GM18526 (cell line): ENCODE results near the gene GCK.

Source experiments
- POLR2A ChIP-seq: IDR thresholded peaks from 3 replicates; pipeline ENCODE4 v1.6.1; 2011; ENCODE audit not compliant: insufficient read length; ENCODE audit errors: extremely low read depth

GCK gene

DNA sequence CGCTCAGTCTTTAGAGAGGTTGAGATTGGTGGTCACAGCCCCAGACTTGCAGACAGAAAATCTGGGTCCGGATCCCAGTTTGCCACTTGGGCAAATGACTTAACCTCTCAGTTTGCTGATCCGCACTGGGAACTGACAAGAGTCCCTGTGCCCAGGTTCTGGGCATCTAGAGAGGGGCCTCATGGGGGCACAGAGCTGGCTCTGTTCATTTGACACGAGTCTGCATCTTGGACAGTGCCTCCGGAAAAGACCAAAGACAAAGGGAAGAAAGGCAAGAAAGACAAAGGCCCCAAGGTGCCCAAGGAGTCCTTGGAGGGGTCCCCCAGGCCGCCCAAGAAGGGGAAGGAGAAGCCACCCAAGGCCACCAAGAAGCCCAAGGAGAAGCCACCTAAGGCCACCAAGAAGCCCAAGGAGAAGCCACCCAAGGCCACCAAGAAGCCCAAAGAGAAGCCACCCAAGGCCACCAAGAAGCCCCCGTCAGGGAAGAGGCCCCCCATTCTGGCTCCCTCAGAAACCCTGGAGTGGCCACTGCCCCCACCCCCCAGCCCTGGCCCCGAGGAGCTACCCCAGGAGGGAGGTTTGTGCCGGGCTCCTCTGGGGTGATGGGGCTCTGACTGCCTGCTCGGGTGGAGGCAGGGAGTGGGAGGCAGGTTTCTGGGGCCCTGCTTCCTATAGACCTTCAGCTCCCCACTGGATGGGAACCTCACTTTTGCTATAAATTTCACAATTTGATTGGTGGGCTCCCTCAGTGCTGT, 82.8 kb downstream of the GCK start:
- TF ChIP-seq POLR2A, result no peak

DNA sequence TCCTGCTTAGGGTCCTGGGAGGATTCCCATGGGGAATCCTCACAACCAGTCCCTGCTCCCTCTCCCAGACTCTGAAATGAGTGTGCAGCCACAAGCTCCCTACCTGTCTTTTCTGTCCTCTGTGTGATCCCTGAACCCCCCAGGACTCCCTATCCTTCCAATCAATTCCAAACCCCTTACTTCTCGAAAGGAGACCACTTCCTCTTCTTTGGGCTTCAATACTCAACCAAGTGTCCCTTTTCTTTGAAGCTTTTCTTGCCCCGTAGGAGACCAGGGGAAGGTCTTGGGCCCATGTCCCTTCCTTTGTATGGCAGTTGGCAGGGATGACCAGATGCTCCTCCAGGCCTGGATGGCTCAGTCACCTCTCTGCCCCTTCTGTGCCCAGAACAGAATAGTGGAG, 83.4 kb downstream of the GCK start:
- TF ChIP-seq POLR2A, result no peak

DNA sequence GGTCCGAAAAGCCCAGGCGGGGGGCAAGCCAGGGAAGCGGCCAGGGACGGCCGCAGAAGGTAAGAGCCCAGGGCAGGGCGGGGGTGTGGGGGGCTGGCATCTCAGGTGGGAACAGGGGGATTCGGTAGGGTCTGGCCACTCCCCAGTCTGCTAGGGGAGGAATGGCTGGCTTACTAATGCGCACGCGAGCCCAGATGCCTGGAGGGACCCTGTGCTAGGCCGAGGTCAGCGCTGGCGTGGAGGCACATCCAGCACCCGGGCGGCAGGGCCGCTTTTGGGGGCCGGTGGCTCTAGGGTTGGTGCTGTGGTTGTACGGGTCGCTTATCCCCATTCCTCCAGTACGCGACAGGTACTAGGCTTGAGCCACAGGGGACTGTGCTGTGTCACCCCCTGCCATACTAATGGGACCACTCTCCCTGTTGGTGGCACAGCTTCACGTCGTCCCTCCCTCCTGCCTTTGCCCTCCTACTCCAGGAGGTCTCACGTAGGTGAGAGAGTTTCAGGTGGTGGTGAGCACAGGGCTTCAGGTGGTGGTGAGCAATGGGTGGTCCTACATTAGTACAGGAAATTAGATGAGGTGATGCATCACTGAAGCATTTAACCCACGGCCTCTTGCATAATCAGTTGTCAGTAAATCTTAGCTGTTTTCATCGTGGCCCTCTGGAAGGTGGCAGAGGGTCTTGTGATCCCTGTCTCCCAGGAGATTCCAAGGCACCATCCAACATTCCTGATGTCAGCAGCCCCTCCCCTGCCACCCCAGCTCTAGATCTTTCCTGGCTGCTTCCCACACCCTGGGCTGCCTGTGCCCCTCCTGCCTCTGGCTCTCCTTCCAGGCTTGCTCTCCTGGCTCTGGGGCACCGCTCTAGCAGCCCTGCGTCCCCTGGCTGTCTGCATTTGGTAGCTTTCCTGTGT, 84.1 kb downstream of the GCK start:
- TF ChIP-seq POLR2A, result no peak

DNA sequence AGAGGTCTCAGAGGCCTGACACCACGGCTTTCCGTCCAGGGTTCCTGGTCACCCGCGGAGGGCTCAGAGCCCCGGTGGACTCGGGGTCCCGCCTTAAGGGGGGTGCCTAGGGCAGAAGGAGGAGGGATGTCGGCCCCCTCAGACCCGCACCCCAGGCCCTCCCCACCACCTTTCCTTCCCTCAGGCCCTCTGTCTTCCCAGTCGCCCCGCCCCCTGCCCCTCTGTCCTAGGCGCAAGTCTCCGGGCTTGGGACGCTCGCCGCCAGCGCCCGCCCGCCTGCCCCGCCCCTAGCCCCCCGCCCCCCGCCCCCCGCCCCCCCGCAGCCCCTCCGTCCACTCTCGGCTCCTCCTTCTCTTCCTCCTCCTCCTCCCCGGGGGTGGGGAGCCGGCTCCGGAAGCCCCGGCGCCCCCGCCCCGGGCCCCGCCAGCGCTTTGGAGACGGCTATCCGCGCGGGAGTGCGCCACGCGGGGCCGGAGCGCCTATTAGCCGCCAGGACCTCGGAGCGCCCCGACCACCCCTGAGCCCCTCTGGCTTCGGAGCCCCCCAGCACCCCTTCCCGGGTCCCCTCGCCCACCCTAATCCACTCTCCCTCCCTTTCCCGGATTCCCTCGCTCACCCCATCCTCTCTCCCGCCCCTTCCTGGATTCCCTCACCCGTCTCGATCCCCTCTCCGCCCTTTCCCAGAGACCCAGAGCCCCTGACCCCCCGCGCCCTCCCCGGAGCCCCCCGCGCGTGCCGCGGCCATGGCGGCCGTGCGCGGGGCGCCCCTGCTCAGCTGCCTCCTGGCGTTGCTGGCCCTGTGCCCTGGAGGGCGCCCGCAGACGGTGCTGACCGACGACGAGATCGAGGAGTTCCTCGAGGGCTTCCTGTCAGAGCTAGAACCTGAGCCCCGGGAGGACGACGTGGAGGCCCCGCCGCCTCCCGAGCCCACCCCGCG, 85.0 kb downstream of the GCK start, which contains the start of gene AEBP1:
Gene AEBP1 (plus strand): TSS at position 423 of the 937 bp plus-strand sequence. CDS start 321 bp downstream, at position 744.
- no peak for TF ChIP-seq POLR2A

DNA sequence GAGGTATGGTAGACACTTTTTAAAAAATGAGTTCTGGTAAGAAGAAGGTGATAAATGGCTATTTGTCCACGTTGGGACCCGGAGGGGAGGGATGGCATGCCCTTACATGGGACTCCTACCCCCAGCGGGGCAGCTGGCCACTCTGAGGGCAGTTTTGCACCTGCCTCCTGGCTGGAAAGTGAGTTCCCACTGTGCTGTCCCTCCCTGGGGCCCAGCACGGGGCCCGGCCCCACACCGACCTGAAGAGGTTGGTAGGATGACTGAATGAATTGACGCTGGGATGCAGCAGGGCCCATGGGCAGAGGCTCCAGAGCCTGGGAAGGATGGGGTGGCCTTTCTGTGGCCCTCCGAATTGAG, 85.7 kb downstream of the GCK start:
- no peak for TF ChIP-seq POLR2A

DNA sequence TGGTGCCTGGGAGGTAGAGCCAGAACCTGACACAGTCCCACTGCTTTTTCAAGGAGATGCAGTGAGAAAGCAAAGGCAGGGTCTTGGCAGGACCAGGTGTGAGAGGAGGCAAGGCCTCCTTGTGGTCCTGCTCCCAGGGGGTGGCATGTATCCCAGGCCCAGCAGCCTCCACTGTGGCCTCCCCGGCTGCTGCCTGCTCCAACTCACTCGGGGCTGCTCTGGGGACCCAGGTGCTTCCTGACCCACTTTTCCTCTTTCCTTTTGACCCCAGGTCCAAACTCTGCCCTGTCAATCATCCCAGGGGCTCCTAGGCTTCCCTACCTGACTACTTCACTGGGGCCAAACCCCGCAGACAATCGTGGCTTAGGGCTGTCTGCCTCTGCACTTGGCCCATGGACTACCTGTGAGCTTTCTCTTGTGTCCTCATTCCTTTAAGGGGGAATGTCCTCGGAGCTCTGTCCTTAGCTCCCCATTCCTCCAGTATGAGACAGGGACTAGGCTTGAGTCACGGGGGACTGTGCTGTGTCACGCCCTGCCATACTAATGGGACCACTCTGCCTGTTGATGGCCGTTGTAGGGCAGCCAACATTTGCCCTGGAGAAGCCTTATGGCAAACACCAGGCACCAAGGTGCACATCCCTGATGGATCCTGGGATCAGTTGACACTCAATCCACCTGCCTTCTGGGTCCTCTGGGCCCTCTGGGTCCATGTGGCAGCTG, 86.2 kb downstream of the GCK start:
- no peak for TF ChIP-seq POLR2A

DNA sequence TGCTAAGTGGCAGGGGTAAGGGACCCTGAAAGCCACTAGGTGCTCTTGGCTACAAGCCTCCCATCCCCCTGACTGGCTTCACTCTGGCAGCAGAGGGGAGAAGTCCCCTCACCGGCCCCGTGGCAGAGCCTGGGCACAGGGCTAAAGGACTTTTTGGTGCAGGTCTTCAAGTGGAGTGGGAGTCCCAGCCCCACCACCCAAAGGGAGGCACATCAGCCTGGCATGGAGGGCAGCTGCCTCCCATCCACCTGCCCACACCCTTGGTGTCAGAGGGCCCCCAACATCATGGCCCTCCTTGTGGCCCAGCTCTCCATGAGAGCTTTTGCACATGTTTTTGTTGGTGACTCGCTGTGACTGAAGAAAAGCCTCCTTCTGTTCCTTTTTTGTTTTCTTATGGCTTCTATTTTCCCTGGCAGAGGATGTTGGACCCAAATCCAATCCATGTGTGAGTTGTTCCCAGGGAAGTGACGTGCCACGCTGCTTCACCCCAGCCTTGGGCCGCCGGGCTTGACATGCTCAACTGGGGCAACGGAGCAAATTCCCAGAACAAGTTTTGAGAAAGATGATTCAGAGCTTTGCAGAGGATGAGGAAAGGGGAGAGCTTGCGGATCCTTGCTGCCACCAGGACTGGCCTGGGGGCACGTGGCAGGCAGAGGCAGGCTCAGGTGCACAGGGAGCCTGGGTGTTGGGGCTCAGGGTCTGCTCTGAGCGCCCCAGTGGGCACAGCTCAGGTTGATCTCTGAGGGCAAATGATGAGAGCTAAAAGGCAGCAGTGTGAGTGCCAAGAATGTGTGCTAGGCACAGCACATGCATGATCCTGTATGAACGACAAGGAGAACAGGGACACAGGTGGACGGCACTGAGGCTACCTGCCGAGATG, 87.0 kb downstream of the GCK start:
- TF ChIP-seq POLR2A, result no peak

DNA sequence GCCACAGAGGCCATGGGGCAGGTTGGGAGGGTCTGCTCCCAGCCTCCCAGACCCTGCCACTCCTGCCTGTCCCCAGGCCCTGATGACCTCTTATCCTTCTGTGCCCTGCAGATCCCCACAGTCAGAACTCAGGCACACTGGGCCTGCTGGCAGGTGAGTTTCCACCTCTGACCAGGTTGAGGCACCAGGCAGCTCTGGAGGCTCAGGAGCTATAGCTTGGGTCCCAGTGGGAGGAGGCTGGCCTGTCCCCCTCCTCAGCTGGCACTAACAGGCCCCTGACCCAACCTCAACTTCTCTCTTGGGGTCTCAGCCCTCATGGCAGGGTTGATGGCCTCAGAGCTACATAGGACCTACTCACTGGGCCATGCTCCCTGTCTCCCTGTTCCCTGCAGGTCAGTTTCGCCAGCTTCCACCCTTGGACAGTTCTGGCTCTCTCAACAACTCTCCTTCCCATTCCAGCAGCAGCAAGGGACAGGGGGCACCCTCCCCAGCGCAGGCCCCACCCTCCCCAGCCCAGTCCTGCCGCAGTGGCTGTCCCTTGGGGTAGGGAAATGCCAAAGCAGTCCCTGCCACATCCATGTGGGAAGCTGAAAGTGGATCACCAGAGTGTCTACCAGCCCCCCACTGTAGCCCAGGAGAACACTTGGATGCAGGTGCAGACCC, 87.8 kb downstream of the GCK start:
- TF ChIP-seq POLR2A, result no peak

DNA sequence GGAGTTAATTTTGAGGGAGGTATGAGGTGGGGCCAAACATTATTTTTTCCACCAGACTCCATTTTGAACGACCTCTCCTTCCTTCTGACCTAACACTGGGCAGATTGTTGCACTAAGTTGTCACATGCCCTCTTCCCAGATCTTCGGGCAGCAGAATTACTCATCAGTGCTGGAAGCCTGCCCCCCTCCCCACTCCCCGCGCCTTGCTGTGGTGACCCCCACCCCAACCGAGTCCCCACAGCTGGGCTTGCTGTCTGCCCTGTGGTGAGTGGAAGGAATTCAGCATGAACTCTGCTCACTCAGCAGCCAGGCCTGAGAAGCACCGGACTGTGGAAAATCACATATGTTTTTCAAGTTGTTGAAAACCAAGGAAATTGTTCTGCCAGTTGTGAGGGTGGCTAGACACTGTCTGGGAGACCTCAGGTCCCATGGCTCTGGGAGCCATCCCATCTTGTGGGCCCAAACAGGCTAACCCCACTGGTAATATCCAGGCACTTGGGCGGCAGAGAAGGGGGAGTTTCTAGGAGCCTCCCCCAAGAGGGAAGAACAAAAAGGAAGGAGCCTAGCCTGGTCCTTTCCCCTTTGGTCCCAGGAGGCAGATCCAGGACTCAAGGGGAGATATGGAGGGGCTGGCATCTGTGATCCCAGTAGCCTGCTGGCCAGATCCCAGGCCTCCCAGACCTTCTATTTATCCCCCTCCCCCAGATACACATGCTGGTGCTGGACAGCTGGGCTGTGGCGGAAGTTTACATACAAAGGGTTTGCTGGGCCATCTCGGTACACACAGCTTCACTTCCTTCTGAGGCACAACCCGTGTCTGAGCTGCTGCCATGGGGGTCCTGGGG, 88.6 kb downstream of the GCK start:
- no peak for TF ChIP-seq POLR2A

DNA sequence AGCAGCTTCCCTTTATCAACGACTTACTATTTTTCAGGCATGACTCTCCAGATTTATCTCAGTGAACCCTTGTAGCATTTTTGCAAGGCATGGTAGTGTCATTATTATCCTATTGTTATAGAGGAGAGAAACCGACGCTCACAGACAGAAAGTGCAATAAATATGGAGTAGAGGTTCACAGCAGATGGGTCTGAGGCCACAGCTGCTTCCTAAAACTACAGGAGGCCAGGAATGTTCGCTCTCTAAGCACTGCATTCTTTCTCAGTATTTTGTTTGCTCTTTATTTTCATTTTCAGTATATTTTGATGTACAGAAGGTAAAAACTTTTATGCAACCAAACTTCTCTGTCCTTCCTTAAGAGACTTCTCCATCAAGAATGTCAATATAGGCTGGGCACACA, 89.6 kb downstream of the GCK start:
- no peak for TF ChIP-seq POLR2A

DNA sequence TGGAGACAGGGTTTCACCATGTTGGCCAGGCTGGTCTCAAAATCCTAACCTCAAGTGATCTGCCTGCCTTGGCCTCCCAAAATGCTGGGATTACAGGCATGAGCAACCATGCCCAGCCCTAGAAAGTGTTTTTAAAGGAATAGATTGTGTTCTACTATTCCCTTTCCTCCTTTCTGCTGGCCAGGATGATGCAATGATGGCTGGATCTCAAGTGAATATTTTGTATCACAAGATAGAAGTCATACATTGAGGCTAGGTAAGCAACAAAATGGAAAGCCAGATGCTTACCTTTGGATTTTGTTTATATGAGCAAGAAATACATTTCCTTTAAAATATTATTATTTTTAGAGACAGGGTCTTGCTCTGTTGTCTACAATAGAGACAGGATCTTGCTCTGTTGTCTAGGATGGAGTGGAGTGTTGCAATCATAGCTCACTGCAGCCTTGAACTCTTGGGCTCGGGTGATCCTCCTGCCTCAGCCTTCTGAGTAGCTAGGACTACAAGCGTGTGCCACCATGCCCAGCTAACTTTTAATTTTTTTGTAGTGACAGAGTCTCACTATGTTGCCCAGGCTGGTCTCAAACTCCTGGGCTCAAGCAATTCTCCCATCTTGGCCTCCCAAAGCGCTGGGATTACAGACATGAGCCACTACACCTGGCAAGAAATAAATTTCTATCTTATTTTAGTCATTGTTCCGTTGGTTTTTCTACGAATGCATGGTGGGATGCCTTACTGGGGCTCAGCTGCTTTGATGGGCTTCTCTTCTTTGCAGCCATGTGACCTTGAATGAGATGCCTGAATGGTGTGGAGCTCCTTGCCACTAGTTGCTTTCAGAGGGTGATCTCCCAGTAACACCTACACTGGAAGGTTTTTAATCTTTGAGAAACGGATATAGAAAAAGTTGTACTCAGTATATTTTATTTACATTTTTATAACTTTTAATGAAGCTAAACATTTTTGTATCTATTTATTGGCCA, 90.9 kb downstream of the GCK start:
- no peak for TF ChIP-seq POLR2A
